GM20431 (cell line): ENCODE data around the gene POLDIP3.

Source experiments
- in situ Hi-C: fragments of 300-500 bp; cut with MseI, MboI; formaldehyde crosslinking; loops from one replicate; pipeline ENCODE4 v1.15.0; 2020; ENCODE audit warnings: low sequenced_read_pairs; ENCODE audit not compliant: unreplicated experiment

Gene POLDIP3, protein sequence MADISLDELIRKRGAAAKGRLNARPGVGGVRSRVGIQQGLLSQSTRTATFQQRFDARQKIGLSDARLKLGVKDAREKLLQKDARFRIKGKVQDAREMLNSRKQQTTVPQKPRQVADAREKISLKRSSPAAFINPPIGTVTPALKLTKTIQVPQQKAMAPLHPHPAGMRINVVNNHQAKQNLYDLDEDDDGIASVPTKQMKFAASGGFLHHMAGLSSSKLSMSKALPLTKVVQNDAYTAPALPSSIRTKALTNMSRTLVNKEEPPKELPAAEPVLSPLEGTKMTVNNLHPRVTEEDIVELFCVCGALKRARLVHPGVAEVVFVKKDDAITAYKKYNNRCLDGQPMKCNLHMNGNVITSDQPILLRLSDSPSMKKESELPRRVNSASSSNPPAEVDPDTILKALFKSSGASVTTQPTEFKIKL

DNA sequence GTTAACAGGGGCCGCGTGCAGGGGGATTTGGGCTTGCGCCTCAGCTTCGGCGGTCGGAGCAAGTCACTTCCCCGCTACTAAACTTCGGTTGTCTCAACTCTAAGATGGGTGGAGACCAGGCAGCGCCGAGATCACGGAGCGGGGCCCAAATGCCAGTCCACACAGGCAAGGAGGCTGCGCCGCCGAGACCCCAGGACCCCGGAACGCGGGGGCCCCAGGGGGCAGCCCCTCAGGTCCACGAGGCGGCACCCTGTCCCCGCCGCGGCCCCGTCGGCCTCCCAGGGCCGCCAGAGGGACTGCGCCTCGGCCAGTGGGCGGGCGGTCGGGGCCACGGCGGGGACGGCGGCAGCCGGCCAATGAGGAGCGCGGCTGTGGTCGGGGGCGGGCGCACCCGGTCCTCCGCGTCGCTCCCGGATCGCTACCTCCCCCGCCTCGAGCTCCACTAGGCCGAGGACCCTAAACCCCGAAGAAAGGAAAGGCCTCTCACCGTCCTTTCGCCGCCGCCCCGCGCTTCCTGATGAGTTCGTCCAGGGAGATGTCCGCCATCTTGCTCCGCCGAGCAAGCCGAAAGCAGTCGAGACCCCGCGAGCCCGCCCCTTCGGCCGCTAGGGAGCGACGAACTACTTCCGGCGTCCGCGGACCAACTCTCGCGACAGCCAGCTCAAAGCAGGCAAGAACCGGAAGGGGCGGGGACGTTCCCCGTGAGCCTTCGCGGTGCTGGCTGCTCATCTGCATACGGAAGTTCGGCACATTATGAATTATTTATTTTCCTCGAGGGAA lies at the start of gene POLDIP3:
Gene POLDIP3, minus strand, starts transcription at position 572 of the 780 bp plus-strand sequence. Its CDS starts 26 bp downstream, at position 546.
- in situ Hi-C loops, result no loop called here

- in situ Hi-C loops, result no loop called here
Measured at GRCh38 chr22:42661985-42662831, 47.5 kb upstream of the POLDIP3 start.

GRCh38 chr22:42656578-42656977 lies 41.9 kb upstream of the POLDIP3 start:
- in situ Hi-C loops, result no loop called here

DNA sequence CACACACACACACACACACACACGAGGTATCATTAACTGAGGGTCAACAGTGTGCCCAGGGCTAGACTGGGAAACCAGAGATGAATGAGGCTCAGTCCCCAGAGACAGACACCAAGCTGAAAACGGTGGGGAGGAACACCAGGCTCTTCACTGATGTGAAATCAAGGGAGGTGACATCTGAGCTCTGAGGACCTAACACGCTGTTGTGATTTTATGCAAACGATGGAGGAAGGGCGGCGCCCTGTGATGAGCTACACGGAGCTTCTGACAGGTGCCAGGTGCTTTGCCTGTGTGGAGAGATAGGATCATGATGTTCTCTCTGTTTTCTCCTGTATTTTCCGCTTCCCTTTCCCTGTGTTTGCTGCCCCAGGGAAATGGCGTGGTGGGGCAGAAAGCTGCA lies 41.0 kb upstream of the POLDIP3 start:
- in situ Hi-C loops, result no loop called here

DNA sequence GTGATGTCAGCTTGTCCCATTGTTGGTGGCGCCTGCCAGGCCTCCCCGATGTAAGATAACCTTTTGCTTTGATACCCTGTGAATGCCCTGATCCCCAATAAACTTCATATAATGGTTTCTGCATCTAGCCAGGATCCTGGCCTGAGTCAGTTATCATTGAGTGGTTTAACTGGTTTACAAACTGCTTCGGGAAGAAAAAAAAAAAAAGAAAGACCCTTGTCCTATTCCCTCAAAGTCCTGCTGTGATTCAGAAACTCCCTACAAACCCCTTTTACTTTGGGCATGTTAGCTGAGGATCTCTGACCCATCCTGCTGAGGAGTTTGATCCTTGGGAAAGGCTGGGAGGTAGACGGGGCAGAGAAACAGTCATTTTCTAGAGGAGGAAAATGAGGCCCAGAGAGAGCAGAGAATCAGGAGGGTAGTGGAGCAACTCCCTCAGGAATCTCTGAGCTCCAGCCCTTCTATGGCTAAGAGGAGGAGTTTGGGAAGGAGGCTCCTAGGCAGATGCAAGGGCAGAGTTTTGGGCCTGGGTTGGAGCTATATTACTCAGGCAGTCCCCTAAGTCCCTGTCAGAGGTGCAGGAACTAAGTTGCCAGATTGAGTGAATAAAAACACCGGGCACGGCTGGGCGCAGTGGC lies 39.9 kb upstream of the POLDIP3 start:
- in situ Hi-C loops, result no loop called here

GRCh38 chr22:42653999-42654398 lies 39.3 kb upstream of the POLDIP3 start:
- in situ Hi-C loops, result no loop called here

DNA sequence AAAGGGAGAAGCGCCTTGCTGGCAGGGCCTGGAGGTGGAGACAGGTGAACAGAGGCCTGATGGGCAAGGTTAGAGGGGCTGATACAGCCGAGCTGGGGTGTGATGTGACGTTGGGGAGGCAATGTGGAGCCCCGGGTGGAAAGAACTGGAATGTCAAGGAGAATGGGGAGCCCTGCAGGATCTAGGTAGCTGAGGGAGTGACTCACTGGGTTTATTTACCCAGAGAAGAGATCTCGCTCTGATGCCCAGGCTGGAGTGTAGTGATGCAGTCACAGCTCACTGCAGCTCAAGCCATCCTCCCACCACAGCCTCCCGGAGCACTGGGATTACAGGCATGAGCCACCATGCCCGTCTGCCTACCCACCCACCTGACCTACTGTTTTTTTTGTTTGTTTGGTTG lies 36.5 kb upstream of the POLDIP3 start:
- in situ Hi-C loops, result no loop called here

GRCh38 chr22:42649246-42650099 lies 34.8 kb upstream of the POLDIP3 start, which contains the start of gene CYB5R3:
Gene CYB5R3, minus strand, starts transcription at chr22:42649392. Its CDS starts 77 bp downstream, at chr22:42649315.
- in situ Hi-C loops, result no loop called here

- in situ Hi-C loops, result no loop called here
Measured at GRCh38 chr22:42648368-42649245, 33.9 kb upstream of the POLDIP3 start.

DNA sequence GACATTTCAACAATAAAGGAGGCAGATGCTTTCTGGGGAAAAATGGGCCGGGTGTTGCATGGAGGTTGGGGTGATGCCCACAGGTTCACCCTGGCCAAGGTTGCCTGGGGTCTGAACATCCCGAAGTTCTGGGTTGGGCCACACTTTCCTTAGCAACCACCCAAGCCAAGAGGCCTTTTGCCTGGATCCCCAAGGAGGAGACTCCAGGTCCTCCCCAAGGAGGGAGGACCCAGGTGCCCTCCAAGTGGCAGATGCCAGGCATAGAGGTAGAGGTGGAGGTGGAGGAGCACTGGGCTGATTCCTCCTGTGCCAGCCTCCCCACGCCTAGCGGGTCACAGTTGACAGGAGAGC lies 33.3 kb upstream of the POLDIP3 start:
- in situ Hi-C loops, result no loop called here

DNA sequence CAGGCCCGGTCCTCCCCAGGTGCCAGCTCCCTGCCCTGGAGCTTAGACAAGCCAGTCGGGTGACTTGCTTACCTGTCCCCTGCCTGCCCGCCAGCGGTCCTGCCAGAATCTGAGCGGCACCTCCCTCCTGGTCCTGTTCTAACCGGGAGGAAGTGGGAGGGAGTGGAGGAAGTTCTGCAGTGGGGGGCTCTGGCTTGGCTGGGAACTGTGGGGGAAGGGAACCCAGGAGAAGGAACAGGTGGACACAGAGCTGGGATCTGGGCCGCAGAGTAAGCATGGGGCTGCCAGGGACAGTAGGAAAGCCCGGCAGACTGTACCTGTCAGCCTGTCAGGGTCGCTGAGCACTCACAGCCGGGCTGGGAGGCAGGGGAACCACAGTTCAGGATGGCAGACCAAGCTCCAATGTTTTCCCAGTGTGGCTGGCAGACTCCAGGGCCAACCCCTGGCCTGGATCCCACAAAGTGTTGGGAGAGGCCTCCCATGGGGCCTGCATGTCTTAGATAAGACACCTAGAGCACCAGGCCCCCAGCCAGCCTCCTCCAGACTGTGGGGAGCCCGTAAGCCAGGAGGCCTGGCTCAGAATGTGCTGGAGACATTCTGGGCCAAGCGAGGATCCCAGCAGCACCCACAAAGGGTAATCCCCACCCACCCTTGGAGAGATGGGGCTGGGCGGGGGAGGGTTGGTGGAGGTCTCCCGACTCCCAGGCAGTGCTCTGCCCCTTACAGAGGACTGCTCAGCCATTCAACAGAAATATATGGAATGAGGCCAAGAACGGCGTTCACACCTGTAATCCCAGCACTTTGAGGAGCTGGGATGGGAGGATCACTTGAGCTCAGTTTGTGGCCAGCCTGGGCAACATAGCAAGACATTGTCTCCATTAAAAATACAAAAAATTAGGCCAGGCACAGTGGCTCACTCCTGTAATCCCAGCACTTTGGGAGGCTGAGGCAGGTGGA lies 32.2 kb upstream of the POLDIP3 start:
- in situ Hi-C loops, result no loop called here

DNA sequence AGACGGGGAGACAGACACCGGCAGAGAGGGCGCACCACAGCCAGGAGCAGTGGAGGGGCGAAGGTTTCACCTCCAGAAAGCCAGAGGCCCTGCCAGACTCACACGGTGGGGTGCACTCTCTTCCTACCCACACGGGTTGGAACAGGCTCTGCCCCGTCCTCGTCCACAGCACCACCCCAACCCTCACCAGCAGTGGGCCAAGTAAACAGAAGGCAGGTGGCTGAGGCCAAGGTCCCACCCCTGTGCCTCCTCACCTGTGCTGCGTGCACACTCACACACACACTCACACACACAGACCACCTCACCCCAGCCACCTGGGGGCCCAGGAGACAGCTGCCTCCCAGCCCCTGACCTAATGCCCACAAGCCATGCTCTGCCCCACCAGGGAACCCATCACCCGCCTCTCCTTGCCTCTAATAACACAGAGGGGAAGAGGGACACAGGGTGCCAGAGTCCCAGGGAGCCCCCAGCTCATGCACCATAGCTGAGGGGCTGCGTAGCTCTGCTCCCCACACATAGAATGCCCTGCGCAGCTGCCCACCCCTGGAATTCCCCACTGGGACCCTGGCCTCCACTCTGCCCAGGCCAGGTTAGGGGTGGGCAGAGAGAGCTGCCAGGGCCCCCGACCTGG lies 31.4 kb upstream of the POLDIP3 start:
- in situ Hi-C loops, result no loop called here

DNA sequence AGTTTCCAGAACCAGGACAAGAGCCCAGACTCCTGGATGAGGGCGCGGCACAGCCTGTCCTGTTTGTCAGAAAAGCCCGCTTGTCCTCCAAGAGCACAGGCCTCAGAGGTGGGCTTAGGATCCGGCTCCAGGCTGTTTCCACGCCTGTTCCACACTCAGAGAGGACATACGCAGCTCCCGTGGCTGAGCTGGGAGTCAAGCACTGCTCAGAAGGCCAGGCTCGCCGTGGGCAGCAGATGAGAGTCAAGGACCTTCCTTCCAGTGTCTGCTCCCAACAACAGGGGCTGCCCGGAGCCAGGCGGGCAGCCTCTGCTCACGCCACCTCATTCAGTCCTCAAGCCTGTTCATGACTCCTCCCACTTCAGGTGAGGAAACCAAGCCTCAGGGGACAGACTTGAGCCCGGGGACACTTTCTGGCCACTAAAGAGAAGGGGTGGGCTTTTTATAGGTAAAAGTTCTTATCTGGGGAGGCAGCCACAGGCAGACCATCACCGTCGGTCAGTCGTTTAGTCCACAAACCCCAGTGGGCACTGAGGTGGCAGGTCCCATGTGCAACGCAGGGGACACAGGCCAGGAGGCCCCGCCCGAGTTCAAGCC lies 30.8 kb upstream of the POLDIP3 start:
- in situ Hi-C loops, result no loop called here

GRCh38 chr22:42644422-42645340 lies 30.0 kb upstream of the POLDIP3 start:
- in situ Hi-C loops, result no loop called here
